ENCODE data around the gene CAPN12. TPM values are rescaled to one million over a fixed set of nuclear protein-coding genes. Genes with fewer than 3 reads are reported as not detected.

CAPN12 gene
- total RNA-seq, 1 donor from 2014 or later: 1.3 TPM

DNA sequence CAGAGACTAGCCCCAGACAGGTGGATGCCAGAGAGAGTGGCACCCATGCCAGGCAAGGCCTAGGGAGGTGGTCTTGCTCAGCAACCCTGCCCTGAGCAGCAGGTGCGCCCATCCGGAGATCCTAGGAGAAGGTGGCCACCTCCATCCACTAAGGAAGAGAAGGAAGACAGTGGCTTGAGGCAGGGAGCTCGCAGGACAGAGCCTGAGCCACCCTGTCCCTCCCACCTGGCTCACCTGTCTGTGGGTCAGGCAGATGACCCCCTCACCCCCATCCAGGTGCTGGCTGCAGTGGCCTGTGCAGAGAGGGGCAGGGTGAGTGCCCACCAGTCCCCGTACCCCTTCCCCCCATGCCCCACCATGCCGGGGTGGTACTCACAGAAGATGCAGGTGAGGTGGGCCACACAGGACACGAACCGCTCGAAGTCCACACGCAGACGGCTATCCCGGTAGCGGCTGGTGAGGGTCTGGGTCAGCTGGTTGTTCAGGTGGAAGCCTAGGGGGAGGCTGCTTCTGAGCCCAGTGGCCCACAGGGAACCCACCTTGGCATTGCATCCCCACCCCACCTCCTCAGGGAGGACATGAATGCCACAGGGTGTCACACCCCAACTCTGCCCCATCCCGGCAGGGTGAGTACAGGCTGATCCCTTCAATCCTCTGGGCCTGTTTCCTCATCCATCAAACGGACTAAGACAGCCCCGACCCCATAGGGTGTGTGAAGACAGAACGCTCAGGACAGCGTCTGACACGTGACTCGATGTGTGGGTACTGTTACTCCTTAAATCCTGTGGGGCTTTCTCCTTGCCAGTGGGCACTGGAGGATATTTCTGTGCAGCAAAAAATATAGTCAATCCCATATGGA is 13.3 kb downstream of the CAPN12 start:
- H3K36me3 ChIP-seq (ENCODE audit: control insufficient read depth, insufficient read depth, low read length): peaks cover 8% of the 10 kb centered on the region

GRCh38 chr19:38730470-38730730 is 13.9 kb downstream of the CAPN12 start:
- Histone ChIP-seq H3K27me3 (ENCODE audit: control insufficient read depth, insufficient read depth, low read length) (no peaks in the 10 kb centered on the region), H3K36me3 (ENCODE audit: control insufficient read depth, insufficient read depth, low read length) (peaks cover 11% of the 10 kb centered on the region), H3K4me3 (ENCODE audit: low read depth, low read length) (no peak overlapping the region)
- TF ChIP-seq, protein P1, sequence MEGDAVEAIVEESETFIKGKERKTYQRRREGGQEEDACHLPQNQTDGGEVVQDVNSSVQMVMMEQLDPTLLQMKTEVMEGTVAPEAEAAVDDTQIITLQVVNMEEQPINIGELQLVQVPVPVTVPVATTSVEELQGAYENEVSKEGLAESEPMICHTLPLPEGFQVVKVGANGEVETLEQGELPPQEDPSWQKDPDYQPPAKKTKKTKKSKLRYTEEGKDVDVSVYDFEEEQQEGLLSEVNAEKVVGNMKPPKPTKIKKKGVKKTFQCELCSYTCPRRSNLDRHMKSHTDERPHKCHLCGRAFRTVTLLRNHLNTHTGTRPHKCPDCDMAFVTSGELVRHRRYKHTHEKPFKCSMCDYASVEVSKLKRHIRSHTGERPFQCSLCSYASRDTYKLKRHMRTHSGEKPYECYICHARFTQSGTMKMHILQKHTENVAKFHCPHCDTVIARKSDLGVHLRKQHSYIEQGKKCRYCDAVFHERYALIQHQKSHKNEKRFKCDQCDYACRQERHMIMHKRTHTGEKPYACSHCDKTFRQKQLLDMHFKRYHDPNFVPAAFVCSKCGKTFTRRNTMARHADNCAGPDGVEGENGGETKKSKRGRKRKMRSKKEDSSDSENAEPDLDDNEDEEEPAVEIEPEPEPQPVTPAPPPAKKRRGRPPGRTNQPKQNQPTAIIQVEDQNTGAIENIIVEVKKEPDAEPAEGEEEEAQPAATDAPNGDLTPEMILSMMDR (IDR thresholded peaks at IDR 0.05; ENCODE audit: insufficient read depth, low read length, poor library complexity, severe bottlenecking): no peak
- DNase-seq (ENCODE audit: low read depth): no peak

More for the DNA sequence above, 13.3 kb downstream of the CAPN12 start:
- no peak overlapping the region for H3K4me3 ChIP-seq (ENCODE audit: low read depth, low read length)
- DNase-seq (ENCODE audit: low read depth): no peak
- no peaks in the 10 kb centered on the region for H3K27me3 ChIP-seq (ENCODE audit: control insufficient read depth, insufficient read depth, low read length)
- TF ChIP-seq, protein P1 (IDR thresholded peaks at IDR 0.05; ENCODE audit: insufficient read depth, low read length, poor library complexity, severe bottlenecking): no peak

DNA sequence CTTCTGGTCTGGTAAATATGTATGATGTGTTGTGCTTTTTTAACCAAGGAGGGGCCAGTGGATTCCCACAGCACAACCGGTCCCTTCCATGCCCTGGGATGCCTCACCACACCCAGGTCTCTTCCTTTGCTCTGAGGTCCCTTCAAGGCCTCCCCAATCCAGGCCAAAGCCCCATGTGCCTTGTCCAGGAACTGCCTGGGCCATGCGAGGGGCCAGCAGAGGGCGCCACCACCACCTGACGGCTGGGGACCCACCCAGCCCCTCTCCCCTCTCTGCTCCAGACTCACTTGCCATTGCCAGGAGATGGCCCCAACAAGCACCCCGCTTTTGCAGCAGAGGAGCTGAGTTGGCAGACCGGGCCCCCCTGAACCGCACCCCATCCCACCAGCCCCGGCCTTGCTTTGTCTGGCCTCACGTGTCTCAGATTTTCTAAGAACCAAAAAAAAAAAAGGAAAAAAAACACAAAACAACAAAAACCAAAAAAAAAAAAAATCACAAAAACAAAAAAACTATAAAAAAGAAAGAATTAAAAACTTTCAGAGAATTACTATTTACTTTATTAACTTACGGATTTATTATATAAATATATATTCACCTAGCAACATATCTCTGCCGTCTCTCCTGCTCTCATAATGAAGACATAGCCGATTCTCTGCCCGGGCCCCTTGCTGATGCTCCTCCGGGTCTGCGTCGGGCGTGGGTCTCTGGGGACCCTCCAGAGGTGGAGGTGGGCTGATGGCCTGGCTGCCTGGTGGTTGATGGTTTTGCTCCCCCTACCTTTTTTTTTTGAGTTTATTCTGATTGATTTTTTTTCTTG is 14.4 kb downstream of the CAPN12 start:
- Histone ChIP-seq H3K36me3 (ENCODE audit: control insufficient read depth, insufficient read depth, low read length) (peaks cover 11% of the 10 kb centered on the region), H3K27me3 (ENCODE audit: control insufficient read depth, insufficient read depth, low read length) (no peaks in the 10 kb centered on the region), H3K4me3 (ENCODE audit: low read depth, low read length) (no peak overlapping the region)
- TF ChIP-seq, protein P1 (IDR thresholded peaks at IDR 0.05; ENCODE audit: insufficient read depth, low read length, poor library complexity, severe bottlenecking): peak; percentile 92
- DNase-seq (ENCODE audit: low read depth): no peak

DNA sequence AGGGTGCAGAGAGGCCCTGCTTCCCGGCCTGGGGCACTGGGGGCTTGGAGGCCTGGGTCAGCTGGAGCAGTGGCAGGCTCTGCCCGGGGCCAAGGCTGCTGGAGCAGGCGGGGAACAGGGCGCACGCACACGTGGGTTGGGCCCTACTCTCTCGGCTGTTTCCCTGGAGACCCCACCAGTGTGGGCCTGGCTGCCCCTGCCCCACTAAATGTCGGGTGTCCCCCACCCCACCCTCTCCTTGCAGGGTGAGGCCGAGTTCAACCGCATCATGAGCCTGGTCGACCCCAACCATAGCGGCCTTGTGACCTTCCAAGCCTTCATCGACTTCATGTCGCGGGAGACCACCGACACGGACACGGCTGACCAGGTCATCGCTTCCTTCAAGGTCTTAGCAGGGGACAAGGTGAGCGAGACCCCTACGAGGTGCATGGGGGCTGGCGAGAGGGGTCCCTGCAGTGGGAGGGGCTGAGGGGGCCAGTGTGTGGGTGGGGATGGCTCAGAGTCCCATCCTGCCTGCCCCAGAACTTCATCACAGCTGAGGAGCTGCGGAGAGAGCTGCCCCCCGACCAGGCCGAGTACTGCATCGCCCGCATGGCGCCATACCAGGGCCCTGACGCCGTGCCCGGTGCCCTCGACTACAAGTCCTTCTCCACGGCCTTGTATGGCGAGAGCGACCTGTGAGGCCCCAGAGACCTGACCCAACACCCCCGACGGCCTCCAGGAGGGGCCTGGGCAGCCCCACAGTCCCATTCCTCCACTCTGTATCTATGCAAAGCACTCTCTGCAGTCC is 15.3 kb downstream of the CAPN12 start:
- H3K36me3 ChIP-seq (ENCODE audit: control insufficient read depth, insufficient read depth, low read length): peaks cover 13% of the 10 kb centered on the region
- DNase-seq (ENCODE audit: low read depth): no peak
- TF ChIP-seq, protein P1 (IDR thresholded peaks at IDR 0.05; ENCODE audit: insufficient read depth, low read length, poor library complexity, severe bottlenecking): no peak
- H3K27me3 ChIP-seq (ENCODE audit: control insufficient read depth, insufficient read depth, low read length): no peaks in the 10 kb centered on the region
- no peak overlapping the region for H3K4me3 ChIP-seq (ENCODE audit: low read depth, low read length)

DNA sequence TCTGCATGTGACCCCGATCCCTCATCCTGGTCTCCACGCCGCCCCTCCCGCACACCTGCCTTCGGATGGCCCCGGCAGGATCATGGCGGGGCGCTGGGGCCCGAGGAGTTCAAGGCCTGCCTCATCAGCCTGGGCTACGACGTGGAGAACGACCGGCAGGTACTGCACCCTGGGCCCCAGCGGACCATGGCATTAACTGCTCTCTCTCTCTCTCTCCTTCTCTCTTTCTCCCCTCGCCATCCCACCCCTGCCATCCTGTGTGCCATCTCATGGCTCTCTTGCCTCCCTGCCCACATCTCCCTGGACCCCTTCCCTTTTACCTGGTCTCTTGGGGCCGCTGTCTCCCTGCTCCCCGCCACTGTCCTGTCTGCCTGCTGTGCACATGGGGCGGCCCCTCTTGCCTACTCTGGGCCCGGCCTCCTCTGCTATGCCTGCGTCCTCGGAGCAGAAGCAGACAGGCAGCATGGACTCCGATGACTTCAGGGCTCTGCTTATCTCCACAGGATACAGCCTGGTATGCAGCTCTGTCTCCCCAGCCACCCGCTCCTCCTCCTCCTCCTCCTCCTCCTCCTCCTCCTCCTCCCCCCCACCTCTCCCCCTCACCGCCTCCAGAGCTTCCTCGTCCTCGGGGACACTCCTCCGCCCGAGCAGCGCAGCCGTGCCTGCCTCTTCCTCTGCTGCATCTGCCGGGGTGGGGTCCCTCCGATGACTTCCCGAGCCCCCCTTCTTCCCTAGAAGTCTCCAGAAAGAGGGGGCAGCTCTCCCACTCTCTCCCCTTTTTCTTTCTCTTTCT is 16.2 kb downstream of the CAPN12 start:
- Histone ChIP-seq H3K4me3 (ENCODE audit: low read depth, low read length) (no peak overlapping the region), H3K27me3 (ENCODE audit: control insufficient read depth, insufficient read depth, low read length) (no peaks in the 10 kb centered on the region), H3K36me3 (ENCODE audit: control insufficient read depth, insufficient read depth, low read length) (peaks cover 13% of the 10 kb centered on the region)
- TF ChIP-seq, protein P1 (IDR thresholded peaks at IDR 0.05; ENCODE audit: insufficient read depth, low read length, poor library complexity, severe bottlenecking): no peak
- DNase-seq (ENCODE audit: low read depth): no peak
